SJCRH30 (cell line): ENCODE results near the gene KAT8. TPM values are rescaled to one million over a fixed set of nuclear protein-coding genes. Genes with fewer than 3 reads are reported as not detected.

ENCODE experiments used
- DNase-seq, 2 experiments: peaks; one replicate each; pipeline ENCODE4 v3.0.0-alpha.2; 2015 to 2020
- H3K27ac ChIP-seq: fragments of 250-450 bp; sonication (Bioruptor Pico); 2 replicates; pipeline ENCODE4 v1.5.1; 2020; ENCODE audit warnings: mild to moderate bottlenecking, moderate library complexity
- H3K27me3 ChIP-seq: fragments of 250-450 bp; sonication (Bioruptor Pico); 2 replicates; pipeline ENCODE4 v1.5.1; 2020; ENCODE audit warnings: mild to moderate bottlenecking, moderate library complexity
- H3K36me3 ChIP-seq: fragments of 250-450 bp; sonication (Bioruptor Pico); 2 replicates; pipeline ENCODE4 v1.5.1; 2020; ENCODE audit warnings: mild to moderate bottlenecking, moderate library complexity
- H3K4me1 ChIP-seq: fragments of 250-450 bp; sonication (Bioruptor Pico); 2 replicates; pipeline ENCODE4 v1.5.1; 2020; ENCODE audit warnings: mild to moderate bottlenecking, moderate library complexity
- H3K4me3 ChIP-seq: fragments of 250-450 bp; sonication (Bioruptor Pico); 2 replicates; pipeline ENCODE4 v1.5.1; 2020; ENCODE audit warnings: mild to moderate bottlenecking, moderate library complexity
- H3K9me3 ChIP-seq: fragments of 250-450 bp; sonication (Bioruptor Pico); replicated peaks from 2 replicates; pipeline ENCODE4 v1.5.1; 2020; ENCODE audit warnings: mild to moderate bottlenecking, moderate library complexity
- total RNA-seq: library from RNA; depleted of rRNA; stranded (reverse); fragments of >200 nt; shearing (Covaris generic); gene quantifications from 2 replicates; pipeline ENCODE4 v1.2.3, GENCODE V29; 2014

KAT8 gene
- total RNA-seq, 1 experiment from 2014 or later: 42.6 TPM

DNA sequence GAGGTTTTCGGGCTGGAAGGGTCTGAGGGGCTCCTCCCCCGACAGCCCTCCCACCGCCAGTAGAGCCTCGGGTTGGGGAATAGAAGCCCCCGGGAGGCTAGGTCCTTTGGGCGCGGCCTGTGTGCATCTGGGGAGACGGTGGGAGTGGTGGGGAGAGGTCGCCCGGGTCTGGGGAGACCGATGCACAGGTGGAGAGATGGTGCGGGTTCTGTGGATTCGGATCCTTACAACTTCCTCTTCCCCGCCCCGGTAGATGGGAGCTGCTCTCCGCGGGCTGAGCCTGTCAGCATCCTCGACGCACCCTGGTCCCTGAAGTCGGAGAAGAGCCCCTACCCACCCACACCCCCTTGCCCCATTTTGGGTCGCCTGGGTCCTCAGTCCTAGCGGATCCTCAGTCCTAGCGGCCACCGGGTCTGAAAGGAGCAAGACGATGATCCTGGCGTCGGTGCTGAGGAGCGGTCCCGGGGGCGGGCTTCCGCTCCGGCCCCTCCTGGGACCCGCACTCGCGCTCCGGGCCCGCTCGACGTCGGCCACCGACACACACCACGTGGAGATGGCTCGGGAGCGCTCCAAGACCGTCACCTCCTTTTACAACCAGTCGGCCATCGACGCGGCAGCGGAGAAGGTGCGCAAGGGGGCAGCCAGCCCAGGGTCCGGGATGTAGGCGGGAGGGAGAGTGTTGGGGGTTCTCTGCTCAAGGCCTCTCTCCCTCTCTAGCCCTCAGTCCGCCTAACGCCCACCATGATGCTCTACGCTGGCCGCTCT, 8.5 kb upstream of the KAT8 start:
- Histone ChIP-seq H3K27me3 (no peaks in the 10 kb centered on the region), H3K9me3 (no peaks in the 10 kb centered on the region), H3K4me1 (peaks cover 22% of the 10 kb centered on the region), H3K4me3 (peak overlapping the region; percentile 80), H3K36me3 (peaks cover 28% of the 10 kb centered on the region), H3K27ac (peak overlapping the region; percentile 59)
- no peak for DNase-seq

DNA sequence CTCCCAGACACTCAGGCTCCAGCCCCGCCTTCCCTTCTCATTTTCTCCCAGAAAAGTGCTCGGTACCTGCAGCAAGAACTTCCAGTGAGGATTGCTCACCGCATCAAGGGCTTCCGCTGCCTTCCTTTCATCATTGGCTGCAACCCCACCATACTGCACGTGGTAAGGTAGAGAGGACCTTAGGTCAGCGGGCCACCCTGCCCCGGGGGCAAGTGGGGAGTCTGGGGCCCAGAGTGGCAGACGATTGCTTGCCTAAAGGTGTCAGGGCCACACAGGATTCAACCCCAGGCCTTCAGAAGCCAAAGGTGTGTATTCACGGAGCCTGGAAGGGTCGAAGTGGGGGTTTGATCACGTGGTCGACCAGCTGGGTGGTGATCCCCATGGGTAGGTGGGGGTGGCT, 7.8 kb upstream of the KAT8 start:
- Histone ChIP-seq H3K27me3 (no peaks in the 10 kb centered on the region), H3K27ac (peak overlapping the region; percentile 28), H3K9me3 (no peaks in the 10 kb centered on the region), H3K4me1 (peaks cover 22% of the 10 kb centered on the region), H3K36me3 (peaks cover 28% of the 10 kb centered on the region), H3K4me3 (no peak overlapping the region)
- no peak for DNase-seq

DNA sequence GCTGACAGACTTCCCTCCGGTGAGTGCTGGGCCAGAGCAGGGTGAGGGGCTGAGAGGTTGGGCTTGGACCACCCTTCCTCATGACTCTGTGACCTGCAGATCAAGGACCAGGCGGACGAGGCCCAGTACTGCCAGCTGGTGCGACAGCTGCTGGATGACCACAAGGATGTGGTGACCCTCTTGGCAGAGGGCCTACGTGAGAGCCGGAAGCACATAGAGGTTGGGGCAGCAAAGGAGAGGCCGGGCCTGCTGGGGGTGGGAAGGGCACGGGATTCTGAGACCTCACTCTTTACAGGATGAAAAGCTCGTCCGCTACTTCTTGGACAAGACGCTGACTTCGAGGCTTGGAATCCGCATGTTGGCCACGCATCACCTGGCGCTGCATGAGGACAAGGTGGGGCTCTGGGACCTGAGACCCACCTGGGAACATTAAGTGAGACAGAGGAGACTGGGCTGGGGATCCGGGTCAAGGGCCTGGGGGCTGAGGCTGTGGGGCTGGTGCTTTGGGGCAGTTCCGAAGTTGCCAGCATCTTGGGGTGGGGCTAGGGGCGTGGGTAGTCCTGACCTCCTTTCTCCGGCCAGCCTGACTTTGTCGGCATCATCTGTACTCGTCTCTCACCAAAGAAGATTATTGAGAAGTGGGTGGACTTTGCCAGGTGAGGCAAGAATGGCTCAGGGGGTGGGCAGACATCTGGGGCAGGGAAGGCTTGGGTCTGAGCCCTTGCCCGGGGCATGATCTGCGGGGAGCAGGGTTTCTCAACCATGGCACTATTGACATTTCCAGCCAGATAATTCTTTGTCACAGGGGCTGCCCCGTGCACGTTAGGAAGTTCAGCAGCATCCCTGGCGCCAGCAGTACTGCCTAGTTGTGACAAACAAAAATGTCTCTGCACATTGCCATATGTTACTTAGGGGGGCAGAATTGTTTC, 7.1 kb upstream of the KAT8 start:
- Histone ChIP-seq H3K27me3 (no peaks in the 10 kb centered on the region), H3K36me3 (peaks cover 28% of the 10 kb centered on the region), H3K4me3 (no peak overlapping the region), H3K9me3 (no peaks in the 10 kb centered on the region), H3K27ac (peak overlapping the region; percentile 28), H3K4me1 (peaks cover 22% of the 10 kb centered on the region)
- peak; percentile 74 to 77 for DNase-seq

DNA sequence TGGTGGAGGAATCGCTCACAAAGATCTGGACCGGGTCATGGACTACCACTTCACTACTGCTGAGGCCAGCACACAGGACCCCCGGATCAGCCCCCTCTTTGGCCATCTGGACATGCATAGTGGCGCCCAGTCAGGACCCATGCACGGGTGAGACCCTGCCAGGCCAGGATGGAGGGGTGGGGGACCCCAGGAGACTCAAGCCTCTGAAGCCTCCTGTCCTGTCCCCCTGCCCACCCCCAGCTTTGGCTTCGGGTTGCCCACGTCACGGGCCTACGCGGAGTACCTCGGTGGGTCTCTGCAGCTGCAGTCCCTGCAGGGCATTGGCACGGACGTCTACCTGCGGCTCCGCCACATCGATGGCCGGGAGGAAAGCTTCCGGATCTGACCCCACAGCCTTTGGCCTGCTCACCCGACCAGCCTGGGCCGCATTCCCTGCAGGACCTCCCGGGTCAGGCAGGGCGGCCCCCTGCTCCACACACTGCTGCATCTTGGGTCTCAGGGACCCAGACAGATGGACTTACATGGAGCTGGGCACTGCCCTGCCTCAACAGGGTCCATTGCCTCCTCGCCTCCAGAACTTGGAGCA, 5.5 kb upstream of the KAT8 start:
- Histone ChIP-seq H3K9me3 (no peaks in the 10 kb centered on the region), H3K36me3 (peaks cover 28% of the 10 kb centered on the region), H3K4me3 (no peak overlapping the region), H3K27ac (no peak overlapping the region), H3K4me1 (peaks cover 22% of the 10 kb centered on the region), H3K27me3 (no peaks in the 10 kb centered on the region)
- DNase-seq: no peak

DNA sequence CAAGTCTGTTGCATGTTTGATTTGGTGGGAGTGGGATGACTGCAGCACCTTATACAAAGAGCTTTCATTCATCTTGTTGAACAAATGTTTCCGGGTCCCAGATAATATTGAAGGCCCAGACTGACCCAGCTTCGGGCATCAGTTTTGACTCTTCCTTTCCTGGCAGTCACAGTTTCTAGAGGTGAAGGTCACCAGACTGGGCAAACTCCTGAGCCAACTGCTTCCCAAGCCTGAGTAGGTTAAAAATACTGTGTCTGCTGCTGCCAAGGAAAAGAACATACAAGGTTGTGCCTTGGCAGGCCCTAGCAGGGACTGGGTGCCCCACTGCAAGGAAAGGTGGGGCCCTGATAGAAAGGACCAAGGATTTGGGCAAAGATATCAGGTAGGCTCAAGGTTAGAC, 4.8 kb upstream of the KAT8 start:
- Histone ChIP-seq H3K4me3 (no peak overlapping the region), H3K4me1 (peaks cover 17% of the 10 kb centered on the region), H3K27me3 (no peaks in the 10 kb centered on the region), H3K27ac (no peak overlapping the region), H3K9me3 (no peaks in the 10 kb centered on the region), H3K36me3 (peaks cover 28% of the 10 kb centered on the region)
- no peak for DNase-seq

DNA sequence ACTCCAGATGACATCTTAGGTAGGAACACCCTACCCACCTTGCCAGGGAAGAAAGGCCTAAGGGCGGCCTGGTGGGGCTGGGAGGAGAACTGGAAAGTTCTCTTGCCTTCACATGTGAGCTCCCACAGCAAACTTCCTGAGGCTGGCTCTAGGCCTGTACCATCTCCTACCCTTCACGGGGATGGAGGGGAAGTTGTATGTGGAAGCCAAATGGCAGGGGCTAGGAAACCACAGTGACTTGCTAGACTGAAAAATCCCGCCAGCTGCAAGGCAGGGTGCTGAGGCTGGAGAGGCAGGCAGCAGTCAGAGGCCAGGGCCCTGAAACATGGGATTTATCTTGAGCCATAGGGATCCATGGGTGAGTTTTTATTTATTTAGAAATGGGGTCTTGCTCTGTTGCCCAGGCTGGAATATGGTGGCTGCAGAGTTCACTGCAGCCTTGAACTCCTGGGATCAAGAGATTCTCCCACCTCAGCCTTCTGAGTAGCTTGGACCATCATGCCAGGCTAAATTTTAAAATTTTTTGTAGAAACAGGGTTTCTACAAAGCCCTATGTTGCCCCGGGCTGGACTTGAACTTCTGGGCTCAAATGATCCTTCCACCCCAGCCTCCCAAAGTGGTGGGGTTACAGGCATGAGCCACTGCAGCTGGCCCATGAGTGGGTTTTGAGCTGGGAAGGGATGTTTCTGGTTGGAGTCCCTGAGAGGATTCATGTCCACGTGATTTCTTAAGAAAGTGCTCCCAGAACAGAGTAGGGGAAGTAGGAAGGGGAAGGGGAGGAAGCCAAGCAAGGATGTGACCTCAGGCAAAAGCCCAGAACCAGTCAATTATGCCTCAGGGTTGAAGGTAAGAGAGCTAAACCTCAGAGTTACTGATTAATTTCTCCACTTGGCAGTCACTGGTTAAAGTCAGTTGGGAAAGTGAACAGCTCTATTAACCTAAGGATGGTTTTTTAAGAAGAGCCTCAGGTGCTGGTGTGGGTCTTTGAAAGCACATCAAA, 4.0 kb upstream of the KAT8 start:
- H3K27ac ChIP-seq: no peak overlapping the region
- DNase-seq: no peak
- H3K4me3 ChIP-seq: no peak overlapping the region
- peaks cover 28% of the 10 kb centered on the region for H3K36me3 ChIP-seq
- H3K9me3 ChIP-seq: no peaks in the 10 kb centered on the region
- H3K27me3 ChIP-seq: no peaks in the 10 kb centered on the region
- peaks cover 14% of the 10 kb centered on the region for H3K4me1 ChIP-seq

DNA sequence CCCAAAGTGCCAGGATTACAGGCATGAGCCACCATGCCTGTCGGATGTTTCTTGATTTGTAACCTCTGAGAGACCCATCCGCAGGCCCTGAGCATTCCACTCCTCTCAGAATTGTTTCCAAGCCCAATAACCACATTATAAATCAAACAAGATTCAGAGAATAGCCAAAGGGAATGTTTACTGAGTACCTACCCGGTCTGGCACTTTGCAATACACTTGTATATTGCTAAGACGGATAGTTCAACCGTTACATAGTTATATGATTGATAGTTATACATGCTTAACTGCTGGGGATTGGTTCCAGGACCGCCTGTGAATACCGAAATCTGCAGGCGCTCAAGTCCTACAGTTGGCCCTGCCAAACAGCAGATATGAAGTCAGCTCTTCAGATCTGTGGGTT, 3.0 kb upstream of the KAT8 start:
- H3K4me1 ChIP-seq: peaks cover 10% of the 10 kb centered on the region
- H3K4me3 ChIP-seq: no peak overlapping the region
- no peak for DNase-seq
- no peak overlapping the region for H3K27ac ChIP-seq
- no peaks in the 10 kb centered on the region for H3K9me3 ChIP-seq
- H3K27me3 ChIP-seq: no peaks in the 10 kb centered on the region
- peaks cover 28% of the 10 kb centered on the region for H3K36me3 ChIP-seq

DNA sequence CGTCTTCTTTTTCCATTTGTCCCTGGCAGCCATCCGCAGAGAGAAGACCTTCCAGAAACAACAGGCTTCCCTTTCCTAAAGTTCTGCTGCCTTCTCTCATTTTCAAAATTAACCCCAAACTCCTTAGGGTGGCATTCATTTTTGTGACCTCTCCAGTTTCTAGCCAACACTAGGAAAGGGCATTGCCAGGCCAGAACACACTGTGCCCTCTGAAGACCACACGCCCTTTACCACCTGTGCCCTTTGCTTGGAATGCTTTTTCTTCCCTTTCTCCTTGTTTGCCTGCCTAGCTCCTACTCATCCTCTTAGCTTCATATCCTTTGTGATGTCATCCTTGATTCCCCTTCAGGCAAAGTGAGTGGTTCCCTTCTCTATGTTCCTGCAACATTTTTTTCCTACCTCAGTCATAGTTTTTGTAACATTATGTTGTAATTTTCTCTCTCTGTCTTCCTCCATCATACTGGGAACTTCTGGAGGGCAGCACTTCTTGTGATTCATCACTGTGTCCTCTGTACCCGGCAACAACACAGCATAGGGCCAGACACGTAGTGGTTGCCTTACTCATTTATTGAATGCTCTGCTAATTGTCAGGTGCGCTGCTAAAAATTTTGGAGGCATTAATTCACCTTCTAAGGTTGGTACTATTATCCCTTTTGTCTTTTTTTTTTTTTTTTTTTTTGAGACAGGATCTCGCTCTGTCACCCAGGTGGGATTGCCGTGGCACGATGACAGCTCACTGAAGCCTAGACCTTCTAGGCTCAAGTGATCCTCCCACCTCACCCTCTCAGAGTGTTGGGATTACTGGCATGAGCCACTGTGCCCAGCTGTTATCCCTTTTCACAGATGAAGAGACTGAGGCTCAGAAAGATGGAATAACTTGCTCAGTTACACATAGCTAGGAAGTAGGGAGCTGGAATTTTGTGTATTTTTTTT, 1.0 kb downstream of the KAT8 start:
- DNase-seq: no peak
- no peaks in the 10 kb centered on the region for H3K4me1 ChIP-seq
- H3K27me3 ChIP-seq: no peaks in the 10 kb centered on the region
- peaks cover 31% of the 10 kb centered on the region for H3K36me3 ChIP-seq
- no peak overlapping the region; the same call in 1 of the 2 replicates for H3K27ac ChIP-seq
- no peaks in the 10 kb centered on the region for H3K9me3 ChIP-seq
- peak overlapping the region; percentile 93 for H3K4me3 ChIP-seq

DNA sequence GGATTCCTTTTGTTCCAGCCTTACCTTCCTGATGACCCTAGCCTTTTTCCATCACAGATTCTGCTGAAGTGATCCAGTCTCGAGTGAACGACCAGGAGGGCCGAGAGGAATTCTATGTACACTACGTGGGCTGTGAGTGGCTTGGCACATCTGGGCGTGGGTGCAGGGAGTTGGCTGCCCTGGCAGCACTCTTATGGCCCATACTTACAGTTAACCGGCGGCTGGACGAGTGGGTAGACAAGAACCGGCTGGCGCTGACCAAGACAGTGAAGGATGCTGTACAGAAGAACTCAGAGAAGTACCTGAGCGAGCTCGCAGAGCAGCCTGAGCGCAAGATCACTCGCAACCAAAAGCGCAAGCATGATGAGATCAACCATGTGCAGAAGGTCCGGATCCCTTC, 2.7 kb downstream of the KAT8 start:
- Histone ChIP-seq H3K27me3 (no peaks in the 10 kb centered on the region), H3K36me3 (peaks cover 34% of the 10 kb centered on the region), H3K4me3 (no peak overlapping the region)

DNA sequence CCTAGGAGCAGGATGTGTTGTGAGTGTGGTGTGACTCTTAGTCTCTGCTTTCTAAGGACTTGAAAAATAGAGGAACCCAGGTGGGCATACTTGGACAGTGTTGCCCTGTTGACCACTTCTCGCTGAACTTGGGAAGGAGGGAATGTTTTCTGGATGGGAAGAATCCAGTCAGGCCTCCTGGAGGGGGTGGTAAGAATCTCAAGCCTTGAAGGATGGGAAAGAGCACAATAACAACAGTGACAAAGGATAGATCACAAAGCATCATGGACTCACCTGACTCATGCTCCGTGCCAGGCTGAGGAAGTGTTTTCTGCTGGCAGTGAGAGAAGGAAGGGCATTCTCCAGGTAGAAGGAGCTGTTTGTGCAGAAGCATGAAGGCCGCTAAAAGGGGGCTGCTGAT, 8.4 kb downstream of the KAT8 start:
- H3K4me3 ChIP-seq: no peak overlapping the region
- H3K27me3 ChIP-seq: no peaks in the 10 kb centered on the region
- DNase-seq: no peak
- no peaks in the 10 kb centered on the region for H3K4me1 ChIP-seq
- no peak overlapping the region for H3K27ac ChIP-seq
- H3K9me3 ChIP-seq: no peaks in the 10 kb centered on the region
- peaks cover 23% of the 10 kb centered on the region for H3K36me3 ChIP-seq

More for the DNA sequence above, 2.7 kb downstream of the KAT8 start:
- H3K27ac ChIP-seq: no peak overlapping the region
- DNase-seq: no peak
- H3K4me1 ChIP-seq: no peaks in the 10 kb centered on the region
- no peaks in the 10 kb centered on the region for H3K9me3 ChIP-seq

DNA sequence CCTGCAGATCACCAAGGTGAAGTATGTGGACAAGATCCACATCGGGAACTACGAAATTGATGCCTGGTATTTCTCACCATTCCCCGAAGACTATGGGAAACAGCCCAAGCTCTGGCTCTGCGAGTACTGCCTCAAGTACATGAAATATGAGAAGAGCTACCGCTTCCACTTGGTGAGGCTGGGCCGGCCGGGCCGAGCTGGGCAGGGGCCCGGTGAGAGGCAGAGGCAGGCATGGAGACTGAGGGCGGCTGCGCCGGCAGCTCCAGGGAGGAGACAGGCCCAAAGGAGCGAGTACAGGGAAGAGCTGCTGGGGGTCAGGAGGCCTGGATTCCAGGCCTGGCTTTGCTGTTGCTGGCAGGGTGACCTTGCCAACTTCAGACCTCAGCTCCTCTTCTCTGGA, 9.7 kb downstream of the KAT8 start:
- Histone ChIP-seq H3K4me1 (no peaks in the 10 kb centered on the region), H3K9me3 (no peaks in the 10 kb centered on the region), H3K4me3 (no peak overlapping the region), H3K27me3 (no peaks in the 10 kb centered on the region), H3K27ac (no peak overlapping the region), H3K36me3 (peaks cover 13% of the 10 kb centered on the region)
- DNase-seq: no peak

DNA sequence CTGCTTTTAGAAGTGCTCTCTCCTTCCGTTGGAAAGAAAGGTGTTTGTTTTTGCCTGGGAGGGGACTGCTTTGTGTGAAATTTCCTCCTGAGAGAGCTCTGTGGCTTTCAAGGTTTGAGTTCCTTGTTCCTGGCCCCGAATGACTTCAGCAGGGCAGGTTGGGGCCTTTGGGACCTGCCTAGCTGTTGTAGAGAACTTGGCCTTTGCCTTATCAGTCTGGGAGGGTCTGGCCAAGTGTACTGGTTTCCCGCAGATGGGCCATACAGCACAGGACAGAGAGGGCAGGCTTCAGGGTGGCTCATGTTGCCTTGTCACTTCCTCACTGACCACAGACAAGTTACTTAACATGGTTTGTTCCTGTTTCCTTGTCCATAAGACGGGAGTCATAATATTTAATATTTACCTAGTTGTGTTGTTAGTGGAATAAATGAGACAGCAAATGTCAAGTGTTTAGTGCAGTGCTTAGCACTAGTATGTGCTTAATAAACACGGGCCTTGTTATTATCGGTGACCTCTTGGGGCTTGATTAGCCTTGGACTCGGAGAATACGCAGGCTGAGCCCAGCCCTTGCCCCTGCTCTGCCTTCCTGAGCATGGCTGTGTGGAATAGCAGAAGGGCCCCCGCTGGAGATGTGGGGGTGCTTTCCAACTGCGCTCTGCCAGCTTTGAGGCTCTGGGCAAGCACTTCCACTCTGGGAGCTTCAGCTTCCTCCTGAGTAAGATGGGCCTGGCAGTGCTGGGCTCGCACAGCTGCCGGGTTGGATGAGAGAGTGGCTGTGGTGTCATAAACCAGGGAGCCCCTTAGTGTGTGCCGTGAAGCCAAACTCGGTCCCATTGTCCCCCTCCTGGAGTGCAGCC, 11.5 kb downstream of the KAT8 start:
- no peak overlapping the region for H3K4me3 ChIP-seq
- no peaks in the 10 kb centered on the region for H3K4me1 ChIP-seq
- H3K27me3 ChIP-seq: no peaks in the 10 kb centered on the region
- no peaks in the 10 kb centered on the region for H3K9me3 ChIP-seq
- no peak overlapping the region for H3K27ac ChIP-seq
- DNase-seq: no peak
- no peaks in the 10 kb centered on the region for H3K36me3 ChIP-seq
